DND-41 (cell line): ENCODE measurements around the gene LIPK.

Source experiments
- CTCF ChIP-seq: IDR thresholded peaks from 2 replicates; pipeline ENCODE4 v1.5.1; 2012; ENCODE audit warnings: borderline replicate concordance, low read length, moderate library complexity, mild to moderate bottlenecking; ENCODE audit not compliant: poor library complexity, severe bottlenecking; ENCODE audit errors: extremely low read depth
- EZH2 ChIP-seq: IDR thresholded peaks from 3 replicates; pipeline ENCODE4 v1.6.1; 2012; ENCODE audit warnings: borderline replicate concordance, low read depth, mild to moderate bottlenecking, moderate library complexity, low read length, inconsistent platforms; ENCODE audit not compliant: severe bottlenecking

- TF ChIP-seq CTCF (no peak), EZH2 (no peak)
Measured at GRCh38 chr10:88702848-88703597, 3.0 kb upstream of the LIPK start.
